Skeletal muscle satellite cell (primary cell): ENCODE measurements around the gene TOMM7.
"Not testable (repeated sequence)": the region's sequence is repeated elsewhere in the genome, so short reads cannot be mapped to it uniquely, and the experiment has no call there.

Source experiments
- H3K27me3 ChIP-seq: 2 replicates; pipeline ENCODE4 v1.7.0; 2013; ENCODE audit warnings: low read length; ENCODE audit not compliant: control insufficient read depth, insufficient read depth
- H3K36me3 ChIP-seq: 2 replicates; pipeline ENCODE4 v1.7.0; 2013; ENCODE audit warnings: mild to moderate bottlenecking, control low read depth, low read length; ENCODE audit not compliant: insufficient read depth
- H3K4me1 ChIP-seq: 2 replicates; pipeline ENCODE4 v1.7.0; 2013; ENCODE audit warnings: low read length; ENCODE audit not compliant: control insufficient read depth, insufficient read depth
- H3K4me2 ChIP-seq: 2 replicates; pipeline ENCODE4 v1.7.0; 2013; ENCODE audit warnings: mild to moderate bottlenecking, low read length
- H3K4me3 ChIP-seq: 2 replicates; pipeline ENCODE4 v1.7.0; 2013; ENCODE audit warnings: low read length
- H3K9ac ChIP-seq: 2 replicates; pipeline ENCODE4 v1.7.0; 2013; ENCODE audit warnings: mild to moderate bottlenecking, low read depth, low read length, moderate library complexity
- H3K9me3 ChIP-seq: replicated peaks from 2 replicates; pipeline ENCODE4 v1.7.0; 2013; ENCODE audit warnings: mild to moderate bottlenecking, control low read depth, low read length

The TOMM7 gene

GRCh38 chr7:22812353-22812752 is 10.3 kb downstream of the TOMM7 start:
- H3K36me3 ChIP-seq, result peaks cover 24% of the 10 kb centered on the region

GRCh38 chr7:22811746-22812280 is 10.8 kb downstream of the TOMM7 start:
- no peak overlapping the region for H3K4me3 ChIP-seq
- H3K36me3 ChIP-seq, result peaks cover 18% of the 10 kb centered on the region

More at GRCh38 chr7:22812353-22812752, 10.3 kb downstream of the TOMM7 start:
- no peak overlapping the region for H3K4me3 ChIP-seq
- H3K4me2 ChIP-seq, result no peak overlapping the region
- H3K9me3 ChIP-seq, result no peaks in the 10 kb centered on the region
- H3K9ac ChIP-seq, result no peak overlapping the region
- H3K4me1 ChIP-seq, result peaks cover 9% of the 10 kb centered on the region
- no peaks in the 10 kb centered on the region for H3K27me3 ChIP-seq

GRCh38 chr7:22810843-22811242 is 11.8 kb downstream of the TOMM7 start:
- Histone ChIP-seq H3K9ac (no peak overlapping the region), H3K9me3 (no peaks in the 10 kb centered on the region), H3K27me3 (no peaks in the 10 kb centered on the region), H3K4me3 (no peak overlapping the region), H3K4me1 (peaks cover 9% of the 10 kb centered on the region), H3K4me2 (no peak overlapping the region), H3K36me3 (peaks cover 18% of the 10 kb centered on the region)

More at GRCh38 chr7:22811746-22812280, 10.8 kb downstream of the TOMM7 start:
- H3K4me2 ChIP-seq, result no peak overlapping the region
- H3K9ac ChIP-seq, result no peak overlapping the region
- H3K4me1 ChIP-seq, result peaks cover 9% of the 10 kb centered on the region
- H3K27me3 ChIP-seq, result no peaks in the 10 kb centered on the region
- H3K9me3 ChIP-seq, result no peaks in the 10 kb centered on the region

GRCh38 chr7:22809902-22810642 is 12.6 kb downstream of the TOMM7 start:
- H3K27me3 ChIP-seq, result no peaks in the 10 kb centered on the region
- no peaks in the 10 kb centered on the region for H3K9me3 ChIP-seq
- no peak overlapping the region for H3K9ac ChIP-seq
- H3K4me3 ChIP-seq, result no peak overlapping the region
- peaks cover 8% of the 10 kb centered on the region for H3K4me1 ChIP-seq
- no peak overlapping the region for H3K4me2 ChIP-seq
- H3K36me3 ChIP-seq, result peaks cover 18% of the 10 kb centered on the region

GRCh38 chr7:22808140-22808539 is 14.5 kb downstream of the TOMM7 start:
- H3K4me3 ChIP-seq, result no peak overlapping the region
- H3K9ac ChIP-seq, result no peak overlapping the region
- no peaks in the 10 kb centered on the region for H3K27me3 ChIP-seq
- H3K36me3 ChIP-seq, result peaks cover 12% of the 10 kb centered on the region
- H3K4me2 ChIP-seq, result no peak overlapping the region
- H3K4me1 ChIP-seq, result no peaks in the 10 kb centered on the region
- no peaks in the 10 kb centered on the region for H3K9me3 ChIP-seq

GRCh38 chr7:22806752-22807151 is 15.9 kb downstream of the TOMM7 start:
- no peak overlapping the region for H3K4me2 ChIP-seq
- no peak overlapping the region for H3K4me3 ChIP-seq
- H3K9ac ChIP-seq, result no peak overlapping the region
- no peaks in the 10 kb centered on the region for H3K27me3 ChIP-seq
- H3K36me3 ChIP-seq, result no peaks in the 10 kb centered on the region
- H3K9me3 ChIP-seq, result no peaks in the 10 kb centered on the region
- no peaks in the 10 kb centered on the region for H3K4me1 ChIP-seq

- no peaks in the 10 kb centered on the region for H3K36me3 ChIP-seq
- no peaks in the 10 kb centered on the region for H3K4me1 ChIP-seq
- no peak overlapping the region for H3K9ac ChIP-seq
These were observed 17.4 kb downstream of the TOMM7 start for GRCh38 chr7:22805227-22805626.

GRCh38 chr7:22802831-22803230 is 19.8 kb downstream of the TOMM7 start:
- not testable (repeated sequence) for H3K36me3 ChIP-seq, H3K4me2 ChIP-seq, H3K9ac ChIP-seq, H3K4me1 ChIP-seq, H3K9me3 ChIP-seq, H3K27me3 ChIP-seq, H3K4me3 ChIP-seq

More at GRCh38 chr7:22805227-22805626, 17.4 kb downstream of the TOMM7 start:
- H3K4me2 ChIP-seq, result no peak overlapping the region
- H3K27me3 ChIP-seq, result no peaks in the 10 kb centered on the region
- no peak overlapping the region for H3K4me3 ChIP-seq
- no peaks in the 10 kb centered on the region for H3K9me3 ChIP-seq

- Histone ChIP-seq H3K4me2 (no peak overlapping the region), H3K27me3 (no peaks in the 10 kb centered on the region), H3K9me3 (no peaks in the 10 kb centered on the region), H3K36me3 (no peaks in the 10 kb centered on the region), H3K9ac (no peak overlapping the region), H3K4me1 (peaks cover 4% of the 10 kb centered on the region), H3K4me3 (no peak overlapping the region)
These were observed 20.2 kb downstream of the TOMM7 start for GRCh38 chr7:22802426-22802825.

- Histone ChIP-seq H3K4me2 (no peak overlapping the region), H3K27me3 (no peaks in the 10 kb centered on the region), H3K4me1 (peaks cover 4% of the 10 kb centered on the region), H3K9me3 (no peaks in the 10 kb centered on the region), H3K4me3 (no peak overlapping the region), H3K36me3 (no peaks in the 10 kb centered on the region), H3K9ac (no peak overlapping the region)
These were observed 20.7 kb downstream of the TOMM7 start for GRCh38 chr7:22801912-22802311.

- H3K36me3 ChIP-seq, result no peaks in the 10 kb centered on the region
- H3K9ac ChIP-seq, result no peak overlapping the region
- no peaks in the 10 kb centered on the region for H3K27me3 ChIP-seq
- H3K4me2 ChIP-seq, result no peak overlapping the region
- no peaks in the 10 kb centered on the region for H3K9me3 ChIP-seq
- H3K4me3 ChIP-seq, result no peak overlapping the region
- H3K4me1 ChIP-seq, result peaks cover 4% of the 10 kb centered on the region
These were observed 23.0 kb downstream of the TOMM7 start for GRCh38 chr7:22799633-22800032.
